PC-9 (cell line): ENCODE measurements around the gene SYNDIG1. TPM values are rescaled to one million over a fixed set of nuclear protein-coding genes. Genes with fewer than 3 reads are reported as not detected.

Experiments used
- BruUV-seq: library from RNA; stranded (reverse); fragments of 400-500 nt; replicated peaks from 2 replicates; lab custom pipeline; 2021; lab: Mats Ljungman, UMichigan
- CTCF ChIA-PET: fragments of 300-600 bp; sonication (Branson Sonifier 250); formaldehyde crosslinking; loops from one replicate; lab custom pipeline; 2022; ENCODE audit warnings: antibody characterized with exemption; lab: Charles Lee
- POLR2A ChIA-PET: fragments of 300-600 bp; sonication (Branson Sonifier 250); formaldehyde crosslinking; loops from one replicate; lab custom pipeline; 2022; ENCODE audit warnings: antibody characterized with exemption; ENCODE audit not compliant: unreplicated experiment; lab: Charles Lee
- DNase-seq, 2 experiments: peaks; one replicate each; pipeline versions ENCODE4 v3.0.0 to v3.0.0-alpha.2; 2015 to 2022; ENCODE audit warnings: mixed read lengths in 1 of 2
- H2AFZ ChIP-seq: fragments of 200-600 bp; sonication (generic); 2 replicates; pipeline ENCODE4 v1.8.1; 2017; ENCODE audit warnings: antibody characterized with exemption
- H3F3A ChIP-seq: fragments of 200-600 bp; sonication (generic); 2 replicates; pipeline ENCODE4 v1.8.1; 2017; ENCODE audit warnings: antibody characterized with exemption, mild to moderate bottlenecking, low read depth; ENCODE audit not compliant: insufficient read depth
- H3K27ac ChIP-seq: fragments of 200-600 bp; sonication (generic); 2 replicates; pipeline ENCODE4 v1.6.1; 2016; ENCODE audit warnings: mixed run types
- H3K27me3 ChIP-seq: fragments of 200-600 bp; sonication (generic); 2 replicates; pipeline ENCODE4 v1.6.1; 2016; ENCODE audit warnings: low read depth, mixed run types; ENCODE audit not compliant: insufficient read depth
- H3K36me3 ChIP-seq: fragments of 200-600 bp; sonication (generic); 2 replicates; pipeline ENCODE4 v1.6.1; 2016; ENCODE audit warnings: low read depth, mixed run types
- H3K4me1 ChIP-seq: fragments of 200-600 bp; sonication (generic); replicated peaks from 2 replicates; pipeline ENCODE4 v1.6.1; 2016; ENCODE audit warnings: mixed run types; ENCODE audit not compliant: insufficient read depth
- H3K4me2 ChIP-seq: fragments of 200-600 bp; sonication (generic); 2 replicates; pipeline ENCODE4 v1.6.1; 2017; ENCODE audit warnings: mixed run types
- H3K4me3 ChIP-seq: fragments of 200-600 bp; sonication (generic); 2 replicates; pipeline ENCODE4 v1.6.1; 2016; ENCODE audit warnings: mixed run types
- H3K79me2 ChIP-seq: fragments of 200-600 bp; sonication (generic); 2 replicates; pipeline ENCODE4 v1.6.1; 2017; ENCODE audit warnings: low read depth, mixed run types
- H3K9me2 ChIP-seq: fragments of 200-600 bp; sonication (generic); 2 replicates; pipeline ENCODE4 v1.8.1; 2017; ENCODE audit warnings: mild to moderate bottlenecking; ENCODE audit not compliant: insufficient read depth
- H3K9me3 ChIP-seq: fragments of 200-600 bp; sonication (generic); 2 replicates; pipeline ENCODE4 v1.8.1; 2016; ENCODE audit warnings: low read depth; ENCODE audit not compliant: insufficient read depth
- H4K20me1 ChIP-seq: fragments of 200-600 bp; sonication (generic); 2 replicates; pipeline ENCODE4 v1.8.1; 2017; ENCODE audit not compliant: insufficient read depth
- CTCF ChIP-seq: fragments of 200-600 bp; sonication (generic); conservative IDR thresholded peaks from 2 replicates; pipeline ENCODE4 v1.6.1; 2017; ENCODE audit warnings: mixed run types, antibody characterized with exemption, mild to moderate bottlenecking, moderate library complexity
- EZH2 ChIP-seq: fragments of 200-600 bp; sonication (generic); IDR thresholded peaks from 2 replicates; pipeline ENCODE4 v1.8.0; 2017; ENCODE audit warnings: antibody characterized with exemption, low read depth
- intact Hi-C: fragments of 100-400 bp; cut with micrococcal nuclease; formaldehyde crosslinking; loops from one replicate; pipeline ENCODE4 v1.10.0; 2022; ENCODE audit not compliant: unreplicated experiment
- total RNA-seq: library from RNA; stranded (reverse); gene quantifications from 2 replicates; pipeline ENCODE4 v1.2.3, GENCODE V29; 2021

The SYNDIG1 gene
- total RNA-seq, 1 experiment from 2014 or later: 0.17 TPM

GRCh38 chr20:24572862-24573261, 103.4 kb downstream of the SYNDIG1 start:
- no peak overlapping the region for H2AFZ ChIP-seq
- ChIA-PET POLR2A (no interaction called here), CTCF (no interaction called here)
- H3F3A ChIP-seq: no peaks in the 10 kb centered on the region
- H3K27ac ChIP-seq: no peak overlapping the region
- BruUV-seq: no TSS peak
- no peaks in the 10 kb centered on the region for H3K9me3 ChIP-seq
- TF ChIP-seq CTCF (no peak), EZH2 (no peak)
- no peak for DNase-seq
- intact Hi-C loops: no loop called here
- H3K27me3 ChIP-seq: no peaks in the 10 kb centered on the region; the same call in 1 of the 2 replicates
- H3K36me3 ChIP-seq: no peaks in the 10 kb centered on the region
- H3K4me2 ChIP-seq: no peak overlapping the region
- H3K4me1 ChIP-seq: no peaks in the 10 kb centered on the region
- no peaks in the 10 kb centered on the region for H3K9me2 ChIP-seq
- no peak overlapping the region for H3K4me3 ChIP-seq
- H4K20me1 ChIP-seq: no peaks in the 10 kb centered on the region
- H3K79me2 ChIP-seq: no peaks in the 10 kb centered on the region

GRCh38 chr20:24573557-24573956, 104.1 kb downstream of the SYNDIG1 start:
- POLR2A ChIA-PET: no interaction called here
- Histone ChIP-seq H2AFZ (no peak overlapping the region), H3K27me3 (no peaks in the 10 kb centered on the region; the same call in 1 of the 2 replicates), H3K4me1 (no peaks in the 10 kb centered on the region), H3F3A (no peaks in the 10 kb centered on the region), H3K36me3 (no peaks in the 10 kb centered on the region), H4K20me1 (no peaks in the 10 kb centered on the region), H3K4me3 (no peak overlapping the region), H3K9me2 (no peaks in the 10 kb centered on the region), H3K27ac (no peak overlapping the region), H3K9me3 (no peaks in the 10 kb centered on the region), H3K4me2 (no peak overlapping the region), H3K79me2 (no peaks in the 10 kb centered on the region)
- intact Hi-C loops: no loop called here
- no TSS peak for BruUV-seq
- DNase-seq: no peak
- TF ChIP-seq CTCF (no peak), EZH2 (no peak)
- CTCF ChIA-PET: no interaction called here

GRCh38 chr20:24574307-24574706, 104.9 kb downstream of the SYNDIG1 start:
- no TSS peak for BruUV-seq
- Histone ChIP-seq H3K27ac (no peak overlapping the region), H3K27me3 (no peaks in the 10 kb centered on the region; the same call in 1 of the 2 replicates), H3K4me3 (no peak overlapping the region), H2AFZ (no peak overlapping the region), H3K79me2 (no peaks in the 10 kb centered on the region), H3K9me3 (no peaks in the 10 kb centered on the region), H3K4me2 (no peak overlapping the region), H4K20me1 (no peaks in the 10 kb centered on the region), H3K36me3 (no peaks in the 10 kb centered on the region), H3F3A (no peaks in the 10 kb centered on the region), H3K4me1 (no peaks in the 10 kb centered on the region), H3K9me2 (no peaks in the 10 kb centered on the region)
- DNase-seq: no peak
- POLR2A ChIA-PET: no interaction called here
- intact Hi-C loops: no loop called here
- CTCF ChIA-PET: no interaction called here
- TF ChIP-seq CTCF: no peak
